GM19035 (cell line): ENCODE measurements around the gene STRADA.
"Not testable (repeated sequence)": the region's sequence is repeated elsewhere in the genome, so short reads cannot be mapped to it uniquely, and the experiment has no call there.

Experiments
- ATAC-seq: cut with Tn5 transposase; IDR thresholded peaks from one replicate; pipeline ENCODE4 v1.9.1; 2021; ENCODE audit not compliant: unreplicated experiment

STRADA gene

DNA sequence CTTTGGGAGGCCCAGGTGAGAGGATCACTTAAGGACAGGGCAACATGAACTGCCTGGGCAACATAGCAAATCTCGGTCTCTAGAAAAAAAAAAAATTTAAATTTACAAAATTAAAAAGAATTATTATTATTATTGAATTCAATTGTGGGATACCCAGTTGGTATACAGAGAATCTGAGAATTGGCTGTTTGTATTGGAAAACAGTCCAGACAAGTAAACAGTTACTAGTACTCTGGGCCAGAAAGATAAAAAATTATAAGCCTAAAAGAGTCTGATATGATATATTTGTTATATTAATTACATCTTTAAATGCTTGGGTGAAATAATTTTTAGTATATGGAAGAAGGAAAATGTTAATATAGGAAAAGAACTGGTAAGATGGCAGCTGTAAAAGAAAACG lies 16.8 kb upstream of the STRADA start:
- no peak for ATAC-seq

DNA sequence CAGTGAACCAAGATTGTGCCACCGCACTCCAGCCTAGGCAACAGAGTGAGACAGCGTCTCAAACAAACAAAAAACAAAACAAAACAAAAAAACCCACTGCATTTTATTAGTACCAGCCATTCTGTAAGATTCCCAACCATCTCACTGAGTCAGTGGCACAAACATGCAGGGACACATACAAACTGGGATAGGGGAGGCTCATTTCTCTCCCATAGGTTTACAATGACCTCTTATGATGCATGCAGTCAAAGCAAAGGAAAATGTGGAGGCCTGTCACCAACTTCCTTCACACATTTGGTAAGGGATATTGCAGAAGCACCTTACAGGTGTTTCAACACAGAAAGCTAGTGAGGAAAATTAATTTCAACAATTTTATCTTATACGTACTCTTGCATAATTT lies 12.4 kb upstream of the STRADA start:
- ATAC-seq = no peak

DNA sequence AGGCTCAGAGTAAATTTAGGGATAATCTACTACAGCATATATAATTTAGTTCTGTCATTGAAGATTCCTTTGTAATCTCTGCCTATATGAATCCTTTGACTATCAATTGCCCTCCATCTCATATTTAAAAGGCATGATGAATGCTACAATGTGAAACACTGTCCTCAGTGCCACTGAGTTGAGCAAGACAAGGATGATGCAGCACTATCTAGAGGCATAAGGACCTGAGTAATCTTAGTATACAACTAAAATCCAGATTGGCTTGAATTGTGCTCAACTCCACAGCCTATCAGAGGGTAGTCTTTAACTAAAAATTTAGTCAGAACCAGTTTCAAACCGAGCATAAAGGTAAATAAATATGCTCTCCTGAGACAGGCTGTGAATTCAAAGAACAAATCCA lies 11.6 kb upstream of the STRADA start:
- no peak for ATAC-seq

DNA sequence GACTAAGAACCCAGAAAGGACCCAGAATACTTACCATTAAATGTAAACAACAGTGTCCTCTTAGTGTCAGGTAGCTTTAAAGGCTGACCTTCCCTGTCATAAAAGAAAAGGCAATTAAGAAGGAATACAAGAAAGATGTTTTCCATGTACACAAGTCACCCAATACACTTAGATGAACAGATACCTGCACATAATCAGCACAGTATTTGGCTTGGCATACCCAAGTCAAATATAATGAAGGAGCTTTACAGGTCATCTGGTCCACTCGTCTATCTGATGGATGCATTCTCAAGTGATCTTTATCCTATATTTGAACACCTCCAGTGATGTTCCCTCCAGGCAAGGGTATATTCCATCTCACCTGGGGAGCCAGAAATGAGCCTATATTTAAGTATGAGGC lies 11.1 kb upstream of the STRADA start:
- no peak for ATAC-seq

DNA sequence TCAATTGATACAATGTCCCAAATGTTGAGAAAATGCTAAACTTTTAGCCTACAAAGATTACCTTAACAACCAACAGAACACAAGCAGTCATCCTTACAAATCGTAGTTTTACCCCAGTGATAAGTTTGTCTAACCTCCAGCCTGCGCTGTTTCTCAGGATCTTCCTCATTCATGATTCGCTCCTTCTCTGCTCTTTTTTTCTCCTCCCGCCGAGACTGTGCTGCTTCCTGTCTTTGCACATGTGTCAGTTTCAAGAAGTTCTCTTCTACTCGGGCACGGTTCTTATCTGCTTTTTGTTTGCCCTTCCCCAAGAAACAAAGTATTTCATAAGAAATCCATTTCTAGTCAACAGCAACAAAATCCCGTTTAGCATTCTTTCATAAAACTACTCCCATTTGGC lies 10.2 kb upstream of the STRADA start:
- ATAC-seq = no peak

DNA sequence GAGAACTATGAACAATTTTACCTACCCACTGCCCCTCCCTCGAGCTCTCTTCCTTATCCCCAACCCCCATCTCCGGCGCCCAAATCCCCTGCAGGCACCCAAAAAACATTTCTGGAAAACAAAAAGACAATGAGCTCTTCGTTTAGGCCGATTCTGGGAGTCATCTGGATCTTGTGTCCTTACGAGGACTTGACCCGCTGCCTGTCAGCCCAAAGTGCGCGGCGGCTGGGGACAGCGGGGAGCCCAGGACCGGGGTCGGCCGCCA lies 524 bp downstream of the STRADA start:
- peak; percentile 20 for ATAC-seq

DNA sequence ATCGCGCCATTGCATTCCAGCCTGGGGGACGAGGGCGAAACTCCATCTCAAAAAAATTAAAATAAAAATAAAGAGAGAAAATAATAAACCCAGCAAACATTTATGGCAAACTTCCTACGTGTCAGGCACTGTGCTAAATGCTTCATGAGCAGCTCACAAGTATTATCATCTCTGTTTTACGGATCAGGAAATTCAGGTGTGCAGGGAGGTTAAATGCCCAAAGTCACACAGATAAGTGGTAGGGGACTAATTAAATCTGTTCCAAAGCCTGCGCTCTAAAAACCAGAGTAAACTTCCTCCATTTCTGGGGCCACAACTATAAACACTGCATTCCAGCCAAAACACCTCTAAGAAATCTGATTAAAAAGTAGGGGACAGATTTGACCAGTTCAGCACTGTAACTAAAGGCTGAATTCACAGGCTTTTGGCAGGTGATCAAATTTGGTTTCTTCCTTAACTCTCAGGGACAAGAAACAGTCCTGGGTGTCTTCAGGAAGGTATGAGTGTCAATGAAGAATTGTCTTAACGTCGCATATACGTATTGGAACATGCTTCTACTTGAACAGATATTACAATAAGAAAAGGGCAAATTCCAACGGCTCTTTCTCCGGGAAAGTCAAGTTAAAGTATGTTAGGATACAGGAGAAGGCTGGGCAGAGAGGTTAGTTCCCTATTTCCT lies 996 bp downstream of the STRADA start:
- no peak for ATAC-seq

DNA sequence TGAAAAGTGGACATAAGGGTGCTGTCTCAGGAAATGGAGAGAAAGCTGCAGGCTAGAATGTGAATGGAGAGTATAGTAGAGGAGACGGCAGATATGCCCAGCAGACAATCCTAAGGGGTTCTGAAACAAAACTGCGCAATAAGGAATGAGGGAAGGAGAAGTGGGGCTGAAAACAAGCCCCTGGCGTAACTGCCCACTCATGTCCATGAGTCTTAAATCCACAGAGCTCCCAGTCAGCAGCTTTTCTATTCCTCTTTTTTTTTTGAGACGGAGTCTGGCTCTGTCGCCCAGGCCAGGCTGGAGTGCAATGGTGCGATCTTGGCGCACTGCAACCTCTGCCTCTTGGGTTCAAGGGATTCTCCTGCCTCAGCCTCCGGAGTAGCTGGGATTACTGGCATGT lies 5.9 kb downstream of the STRADA start:
- ATAC-seq = no peak

DNA sequence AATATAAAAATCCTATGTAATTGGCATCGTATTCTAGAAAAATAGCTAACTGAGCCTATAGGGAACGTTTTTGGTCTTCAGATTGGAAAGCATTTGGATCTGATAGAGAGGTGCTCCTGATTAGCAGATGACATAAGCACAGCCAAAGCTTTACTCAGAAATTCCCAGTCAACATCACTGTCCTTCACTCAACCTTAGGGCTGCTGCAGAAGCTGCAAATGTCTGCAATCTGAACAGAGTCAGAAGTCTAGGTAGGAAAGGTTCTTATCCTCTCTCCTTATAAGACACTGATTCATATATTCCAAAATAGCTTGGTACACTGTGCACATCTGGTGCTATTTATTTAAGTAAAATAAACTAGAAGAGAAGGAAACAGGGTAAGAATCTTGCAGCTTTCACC lies 19.2 kb downstream of the STRADA start:
- no peak for ATAC-seq

DNA sequence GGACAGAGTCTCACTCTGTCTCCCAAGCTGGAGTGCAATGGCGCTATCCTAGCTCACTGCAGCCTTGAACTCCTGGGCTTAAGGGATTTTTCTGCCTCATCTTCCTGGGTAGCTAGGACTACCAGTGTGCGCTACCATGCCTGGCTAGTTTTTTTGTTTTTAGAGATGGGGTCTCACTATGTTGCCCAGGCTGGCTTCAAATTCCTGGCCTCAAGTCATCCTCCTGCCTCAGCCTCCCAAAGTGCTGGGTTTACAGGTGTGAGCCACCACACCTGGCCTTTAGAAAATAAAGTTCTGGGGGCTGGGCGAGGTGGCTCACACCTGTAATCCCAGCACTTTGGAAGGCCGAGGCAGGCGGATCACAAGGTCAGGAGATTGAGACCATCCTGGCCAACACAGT lies 21.4 kb downstream of the STRADA start:
- not testable (repeated sequence) for ATAC-seq

DNA sequence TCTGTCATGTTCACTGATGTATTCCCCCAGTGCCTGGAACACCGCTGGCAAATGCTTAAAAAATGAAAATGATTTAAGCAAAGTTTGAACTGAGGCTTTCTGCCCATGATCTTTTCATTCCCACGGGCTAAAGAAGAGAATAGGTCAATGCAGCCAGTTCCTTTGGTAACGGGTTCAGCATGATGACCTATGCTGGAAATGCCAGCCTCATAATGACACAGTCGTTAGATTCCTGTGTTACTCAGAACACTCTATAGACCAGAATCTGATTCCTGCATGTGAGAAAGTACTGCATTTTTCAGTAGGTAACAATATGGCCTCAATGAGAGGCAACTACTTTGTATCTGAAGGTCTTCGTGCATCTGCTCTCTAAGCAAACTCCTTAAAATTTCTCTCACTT lies 22.6 kb downstream of the STRADA start:
- no peak for ATAC-seq

DNA sequence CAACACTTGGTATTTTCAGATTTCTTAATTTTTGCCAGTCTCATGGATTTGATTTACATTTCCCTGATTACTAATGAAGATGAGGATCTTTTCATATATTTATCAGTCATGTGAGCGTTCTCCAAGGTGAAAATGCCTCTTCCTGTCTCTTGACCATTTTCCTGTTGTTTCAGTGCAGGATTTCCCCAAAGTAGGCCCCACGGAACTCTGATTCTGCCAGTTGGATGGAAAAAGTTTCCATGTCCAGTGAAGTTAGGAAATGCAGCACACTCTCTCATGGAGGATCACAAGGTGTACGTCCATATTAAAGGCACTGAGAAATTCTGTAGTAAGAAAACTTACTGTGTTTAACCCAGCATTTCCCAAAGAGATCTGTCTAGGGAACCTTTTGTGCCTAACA lies 25.2 kb downstream of the STRADA start:
- ATAC-seq = no peak

DNA sequence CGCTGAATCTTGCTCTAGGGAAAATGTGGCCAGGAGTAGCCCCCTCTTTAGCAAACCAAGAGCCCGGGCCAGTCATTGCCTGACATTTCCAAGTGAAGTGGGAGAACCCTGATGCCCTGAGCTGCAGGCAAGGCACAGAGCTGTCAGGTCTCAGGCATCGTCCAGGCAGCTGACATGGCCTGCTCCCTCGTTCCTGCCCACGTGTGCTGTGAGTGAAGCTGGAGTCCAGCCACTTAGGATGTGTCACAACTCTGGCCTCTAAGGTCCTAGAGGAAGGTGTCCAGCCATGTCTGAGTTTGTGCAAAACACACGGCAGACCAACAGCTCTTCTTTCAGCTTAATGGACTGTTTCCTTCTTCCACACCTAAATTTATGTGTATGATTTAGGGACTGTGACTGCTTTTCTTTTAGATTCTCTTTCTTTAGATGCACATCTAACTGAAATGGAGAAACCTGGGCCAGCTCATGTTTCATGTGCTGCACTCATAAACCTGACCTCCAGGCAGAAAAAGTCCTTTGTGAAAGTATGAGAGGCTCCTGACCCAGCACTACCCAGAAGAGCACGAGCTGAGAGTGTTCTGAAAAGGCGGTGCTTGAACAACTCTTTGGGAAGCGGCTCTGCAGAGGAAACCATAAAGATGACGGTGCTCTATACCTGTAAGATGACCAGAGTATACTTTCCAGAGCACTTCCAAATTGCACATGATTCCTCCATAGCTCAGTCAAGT lies 26.9 kb downstream of the STRADA start:
- ATAC-seq = no peak

DNA sequence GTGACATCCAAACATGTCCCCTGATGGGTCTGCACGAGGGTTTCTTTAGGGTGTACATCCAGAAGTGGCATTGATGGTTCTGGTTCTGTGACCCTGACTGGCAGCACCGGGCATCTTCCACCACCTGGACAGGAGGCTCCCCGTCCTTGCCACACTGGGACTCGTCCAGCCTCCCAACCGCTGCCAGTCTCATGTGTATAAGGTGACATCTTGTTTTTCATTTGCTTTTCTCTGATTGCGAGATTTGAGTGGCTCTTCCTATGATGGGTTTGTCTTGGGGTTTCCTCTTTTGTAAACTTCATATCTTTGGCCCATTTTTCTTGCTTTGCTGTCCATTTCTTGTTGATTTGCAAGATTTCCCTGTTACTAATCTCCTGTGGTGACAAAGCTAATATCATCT lies 32.5 kb downstream of the STRADA start:
- ATAC-seq = no peak

DNA sequence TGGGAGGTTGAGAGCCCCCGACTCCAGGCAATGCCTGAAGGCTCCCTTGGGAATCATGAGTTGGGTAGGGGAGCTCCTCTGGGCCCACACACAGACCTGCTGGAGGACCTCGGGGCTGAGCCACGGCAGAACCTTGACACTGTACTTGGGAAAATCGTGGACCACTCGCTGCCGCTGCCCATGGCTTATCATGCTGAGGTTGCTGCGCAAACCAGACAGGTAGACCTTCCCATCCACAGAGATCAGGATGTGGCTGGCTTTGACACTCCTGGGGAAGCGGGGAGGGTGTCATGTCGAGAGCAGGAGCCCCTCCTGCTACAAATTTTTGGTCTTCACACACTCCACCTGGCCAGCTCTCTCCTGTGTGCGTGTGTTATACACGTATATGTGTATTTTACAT lies 34.4 kb downstream of the STRADA start:
- ATAC-seq = no peak

DNA sequence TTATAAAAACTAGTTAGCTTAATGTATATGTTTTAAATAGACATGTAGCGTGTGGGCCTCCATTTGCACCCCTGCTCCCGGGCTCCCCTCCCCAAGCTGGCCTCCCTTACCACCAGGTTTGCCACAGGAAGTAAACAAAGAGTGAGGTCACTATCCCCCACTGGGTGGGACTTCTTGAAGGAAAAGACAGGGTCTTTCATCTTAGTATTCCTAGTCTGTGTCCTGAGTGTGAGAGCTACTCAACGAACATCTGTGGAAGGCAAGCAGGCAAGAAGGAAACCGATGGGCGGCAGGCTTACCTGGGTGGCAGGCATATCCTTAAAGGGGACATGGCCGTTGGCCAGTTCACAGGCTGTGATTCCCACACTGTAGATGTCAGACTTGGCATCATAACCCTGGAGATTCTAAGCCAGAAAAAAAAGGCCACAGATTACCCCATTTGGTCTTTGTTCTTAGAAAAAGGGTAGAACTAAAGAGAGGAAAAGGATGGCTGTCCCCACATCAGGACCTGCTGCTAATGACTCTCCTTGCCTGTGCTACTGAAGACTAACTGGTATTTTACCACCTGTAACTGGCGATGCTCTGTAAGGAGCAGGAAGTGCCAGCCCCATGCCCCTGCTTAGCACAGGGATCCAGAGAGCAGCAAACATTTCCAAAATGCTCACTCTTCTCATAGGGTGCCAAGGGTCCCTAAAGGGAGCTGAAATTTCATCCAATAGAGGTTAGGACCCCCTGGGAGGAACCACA lies 35.1 kb downstream of the STRADA start:
- ATAC-seq = no peak

DNA sequence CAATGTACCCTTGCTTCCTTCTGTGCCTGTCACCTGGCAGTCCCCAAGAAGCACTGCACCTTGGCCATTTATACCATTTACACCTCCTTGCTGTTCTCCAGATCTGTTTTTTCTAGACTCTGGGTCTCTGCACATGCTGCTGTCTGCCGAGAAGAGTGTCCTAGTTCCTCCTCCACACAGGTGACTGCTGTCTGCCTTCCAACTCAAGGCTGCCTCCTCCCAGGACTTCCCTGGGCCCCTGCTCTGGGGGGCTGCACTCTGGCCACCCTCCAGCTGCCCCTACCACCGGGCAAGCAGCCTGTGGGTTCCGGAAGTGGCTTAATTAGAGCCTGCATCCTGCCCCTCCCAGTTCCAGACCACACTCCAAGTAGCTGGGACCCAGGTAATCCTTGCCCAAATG lies 35.9 kb downstream of the STRADA start:
- no peak for ATAC-seq

DNA sequence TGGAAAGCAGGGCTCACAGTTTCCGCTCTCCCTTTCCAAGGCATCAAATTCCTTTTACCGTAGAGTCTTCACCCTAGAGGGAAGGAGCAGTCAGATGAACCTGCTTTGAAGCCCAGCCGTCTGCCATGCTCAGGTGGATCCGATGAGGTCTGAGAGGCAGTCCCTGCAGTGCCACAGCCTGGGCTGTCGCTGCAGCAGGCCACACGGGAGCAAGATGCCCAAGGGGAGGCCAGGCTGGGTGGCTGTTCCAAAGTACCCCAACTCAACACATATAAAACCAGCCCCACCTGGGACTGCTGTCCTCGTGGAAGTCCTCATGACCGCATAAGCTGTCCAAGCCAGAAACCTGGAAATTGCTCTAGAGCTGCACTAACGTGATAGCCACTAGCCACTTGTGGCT lies 36.8 kb downstream of the STRADA start:
- ATAC-seq = no peak

DNA sequence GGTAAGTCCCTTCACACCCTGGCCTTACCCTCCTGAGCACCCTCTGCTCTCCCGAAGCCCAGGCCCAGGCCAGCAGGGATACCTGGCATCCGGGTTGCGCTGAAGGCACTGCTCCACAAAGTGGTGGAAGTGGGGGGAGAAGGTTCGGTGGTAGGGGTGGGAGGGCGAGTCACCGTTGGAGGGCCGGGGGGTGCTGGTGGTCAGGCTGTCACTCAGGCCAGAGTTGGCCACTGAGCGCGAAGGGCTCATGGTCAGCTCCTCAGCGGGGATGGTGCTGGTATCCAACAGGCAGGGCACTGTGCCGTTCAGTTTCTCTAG lies 37.4 kb downstream of the STRADA start:
- ATAC-seq = no peak

DNA sequence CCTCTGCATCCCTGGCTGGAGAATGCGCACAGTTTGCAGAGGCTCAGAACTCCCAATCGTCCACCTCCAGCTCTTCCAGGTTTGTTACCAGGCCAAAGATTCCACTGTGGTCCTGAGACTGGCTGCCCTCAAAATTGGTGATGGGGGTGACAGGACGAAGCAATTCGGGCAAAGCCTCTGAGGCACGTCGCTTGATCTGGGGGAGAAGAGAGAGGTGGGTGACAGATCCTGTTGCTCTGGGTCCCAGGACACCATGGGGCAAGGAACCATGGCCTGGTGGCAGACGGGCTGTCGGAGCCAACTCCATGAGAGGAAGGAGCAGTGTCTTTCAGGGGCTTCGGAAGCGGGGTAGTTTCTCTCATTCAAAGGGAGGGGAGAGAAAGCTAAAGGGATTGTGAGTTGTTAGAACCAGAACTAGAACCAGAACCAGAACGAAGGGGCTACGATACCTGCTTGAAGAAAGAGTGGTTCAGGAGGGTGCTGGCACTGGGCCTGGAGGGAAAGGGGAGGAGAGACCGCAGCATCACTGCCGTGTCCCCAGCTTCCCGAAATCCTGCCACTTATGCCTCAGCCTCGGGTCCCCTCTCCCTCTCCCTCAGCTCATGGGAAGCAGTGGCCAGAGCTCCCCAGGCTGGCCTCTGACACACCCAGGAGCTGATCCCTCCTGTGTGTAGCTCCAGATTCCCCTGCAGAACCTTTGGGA lies 37.9 kb downstream of the STRADA start:
- ATAC-seq = no peak

DNA sequence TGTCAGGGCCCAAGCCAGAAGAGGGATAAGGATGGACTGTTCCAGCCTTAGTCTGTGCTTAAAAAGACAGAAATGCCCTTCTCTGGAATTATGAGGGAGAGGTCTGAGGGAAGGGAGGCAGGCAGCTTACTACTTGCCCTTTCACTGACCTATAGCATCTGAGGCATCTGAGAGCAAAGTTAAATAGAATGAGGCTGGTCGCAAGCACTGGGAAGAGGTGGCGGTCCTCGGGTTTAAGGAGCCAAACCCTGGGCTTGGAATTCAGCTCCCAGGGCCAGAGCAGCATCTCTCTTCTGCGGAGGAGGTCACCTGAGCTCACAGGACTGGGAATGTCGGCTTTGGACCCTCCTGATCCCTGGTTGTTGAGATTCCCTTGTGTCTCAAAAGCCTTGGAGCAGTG lies 38.6 kb downstream of the STRADA start:
- ATAC-seq = no peak

DNA sequence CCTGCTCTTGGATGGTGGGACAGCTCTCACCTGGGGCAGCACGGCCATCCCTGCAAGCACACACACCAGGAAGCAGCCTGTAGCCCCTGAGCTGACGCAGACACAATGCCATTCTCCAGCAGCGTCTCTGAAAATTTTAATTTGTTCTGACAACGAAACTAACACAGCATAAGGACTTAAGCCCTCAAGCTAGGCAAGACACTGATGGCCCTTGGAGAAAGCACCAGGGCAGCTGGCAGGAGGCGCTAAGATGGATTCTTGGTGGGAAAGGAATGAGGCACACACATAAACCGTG lies 38.9 kb downstream of the STRADA start:
- ATAC-seq = no peak
